Mononuclear cell (primary cell): ENCODE measurements around the gene LIMK2. TPM values are rescaled to one million over a fixed set of nuclear protein-coding genes. Genes with fewer than 3 reads are reported as not detected.
A peak's percentile ranks its signal among the peaks of the same experiment; 100 is the strongest.
"Not testable (repeated sequence)": the region's sequence is repeated elsewhere in the genome, so short reads cannot be mapped to it uniquely, and the experiment has no call there.

ENCODE experiments used
- H3K27me3 ChIP-seq: 2 replicates; pipeline ENCODE4 v1.6.0; 2011; ENCODE audit warnings: low read length, control low read depth; ENCODE audit not compliant: insufficient read depth
- H3K4me1 ChIP-seq: 2 replicates; pipeline ENCODE4 v1.5.1; 2011; ENCODE audit warnings: mild to moderate bottlenecking, low read length, control low read depth; ENCODE audit not compliant: insufficient read depth
- H3K4me3 ChIP-seq: 2 replicates; pipeline ENCODE4 v1.5.1; 2011; ENCODE audit warnings: mild to moderate bottlenecking, low read length, moderate library complexity
- H3K9me3 ChIP-seq: 2 replicates; pipeline ENCODE4 v1.5.1; 2011; ENCODE audit warnings: low read depth, mild to moderate bottlenecking, control low read depth, low read length
- total RNA-seq: library from RNA; depleted of rRNA; stranded (reverse); fragments of >200 nt; gene quantifications from one replicate; pipeline ENCODE4 v1.2.3, GENCODE V29; 2012

LIMK2 gene
- total RNA-seq, 1 donor = 19.7 TPM

DNA sequence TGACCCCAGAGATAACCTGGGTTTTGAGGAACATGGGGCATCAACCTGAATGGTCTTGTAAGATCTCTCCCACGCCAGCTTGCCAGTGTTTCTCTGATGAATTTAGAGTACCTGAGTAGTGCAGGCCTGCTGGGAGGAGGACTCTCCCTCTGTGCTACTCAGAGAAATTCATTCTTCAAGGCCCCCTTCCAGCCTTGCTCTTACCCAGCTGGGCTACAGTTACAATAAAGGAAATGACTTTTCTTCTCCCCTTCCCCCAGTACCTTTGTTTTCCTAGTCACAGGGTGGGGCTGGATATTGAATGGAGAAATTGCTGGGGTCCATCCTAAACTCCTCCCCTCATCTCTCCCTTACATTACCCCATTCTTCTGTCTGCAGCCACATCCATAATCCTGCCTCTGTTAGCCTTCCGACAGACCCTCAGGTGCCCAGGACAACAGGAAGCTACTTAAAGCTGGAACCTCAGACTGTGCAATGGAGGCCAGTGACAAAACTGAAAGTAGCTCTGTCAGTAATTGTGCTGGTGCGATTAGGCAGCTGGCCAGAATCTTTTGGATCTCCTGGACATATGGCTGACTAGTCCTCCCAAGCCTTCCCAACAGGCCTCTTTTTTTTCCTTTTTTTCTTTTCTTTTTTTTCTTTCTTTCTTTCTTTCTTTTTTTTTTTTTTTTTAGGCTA is 17.4 kb downstream of the LIMK2 start:
- Histone ChIP-seq H3K9me3 (no peaks in the 10 kb centered on the region), H3K4me3 (no peak overlapping the region), H3K27me3 (no peaks in the 10 kb centered on the region), H3K4me1 (peaks cover 71% of the 10 kb centered on the region)

DNA sequence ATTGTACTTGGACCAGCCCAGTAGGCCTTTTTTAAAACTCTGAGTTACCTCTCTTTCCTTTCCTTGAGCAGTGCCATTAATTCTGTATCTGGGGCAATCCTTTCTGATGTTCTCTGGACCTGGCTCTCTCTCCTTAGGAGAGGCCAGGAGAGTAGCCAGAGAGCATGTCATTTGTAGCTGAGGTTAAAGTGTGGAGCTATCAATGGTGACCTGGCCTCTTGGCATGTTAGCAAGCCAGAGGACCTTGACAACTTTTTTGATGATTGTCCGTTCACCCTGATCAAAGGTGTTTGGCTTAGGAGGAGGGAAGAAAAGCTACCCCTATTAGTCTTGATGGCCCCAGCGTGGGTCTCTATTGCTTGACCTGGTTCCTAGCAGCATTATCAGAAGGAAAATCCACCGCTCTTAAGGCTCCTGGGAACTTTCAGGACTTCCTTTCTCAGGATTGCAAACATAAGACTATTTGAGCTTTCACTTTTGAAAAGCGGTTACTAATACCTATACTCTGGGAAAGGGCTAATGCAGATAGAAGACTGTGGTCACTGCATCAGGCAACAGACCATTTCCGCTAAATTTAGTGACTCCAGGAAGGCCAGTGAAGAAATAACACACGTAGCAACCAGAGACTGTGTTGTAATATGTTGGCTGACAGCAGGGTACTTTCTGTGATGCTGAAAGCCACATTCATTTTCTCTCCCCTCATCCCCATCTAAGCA is 18.2 kb downstream of the LIMK2 start:
- H3K4me1 ChIP-seq = peaks cover 79% of the 10 kb centered on the region
- H3K27me3 ChIP-seq = no peaks in the 10 kb centered on the region
- no peak overlapping the region for H3K4me3 ChIP-seq
- no peaks in the 10 kb centered on the region for H3K9me3 ChIP-seq

DNA sequence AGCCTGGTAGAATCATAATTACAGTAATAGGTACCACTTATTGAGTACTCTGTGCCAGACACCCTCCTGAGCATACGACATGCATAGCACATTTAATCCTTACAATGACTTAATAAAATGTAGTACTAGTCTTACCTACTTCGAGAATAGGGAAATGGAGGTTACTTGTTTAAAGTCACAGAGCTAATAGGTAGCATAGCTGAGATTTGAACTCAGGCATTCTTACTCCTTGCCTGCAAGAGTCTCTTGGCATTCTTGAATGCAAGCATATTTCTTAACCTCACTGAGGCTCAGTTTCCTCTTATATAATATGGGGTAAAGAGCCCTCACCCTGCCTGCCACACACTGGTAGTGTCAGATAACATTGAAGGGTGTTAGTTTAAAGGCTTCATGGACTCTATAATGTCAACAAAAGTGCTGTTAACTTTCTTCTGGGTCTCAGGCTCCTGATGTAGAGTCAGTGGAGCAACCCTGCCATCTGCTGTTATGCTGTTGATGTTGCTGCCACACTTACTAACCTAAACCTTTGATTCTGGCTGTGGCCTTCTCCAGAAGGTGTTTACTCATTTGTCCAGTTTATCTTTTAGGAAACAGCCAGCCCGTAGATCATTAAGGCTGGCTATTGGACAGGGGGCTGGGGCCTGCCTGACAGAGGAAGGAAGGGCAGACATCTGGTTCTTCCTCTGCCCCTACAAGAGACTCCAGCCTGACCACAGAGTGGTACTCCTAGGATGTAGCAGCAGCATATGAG is 18.9 kb downstream of the LIMK2 start:
- Histone ChIP-seq H3K4me3 (no peak overlapping the region), H3K9me3 (no peaks in the 10 kb centered on the region), H3K4me1 (peaks cover 84% of the 10 kb centered on the region), H3K27me3 (no peaks in the 10 kb centered on the region)

DNA sequence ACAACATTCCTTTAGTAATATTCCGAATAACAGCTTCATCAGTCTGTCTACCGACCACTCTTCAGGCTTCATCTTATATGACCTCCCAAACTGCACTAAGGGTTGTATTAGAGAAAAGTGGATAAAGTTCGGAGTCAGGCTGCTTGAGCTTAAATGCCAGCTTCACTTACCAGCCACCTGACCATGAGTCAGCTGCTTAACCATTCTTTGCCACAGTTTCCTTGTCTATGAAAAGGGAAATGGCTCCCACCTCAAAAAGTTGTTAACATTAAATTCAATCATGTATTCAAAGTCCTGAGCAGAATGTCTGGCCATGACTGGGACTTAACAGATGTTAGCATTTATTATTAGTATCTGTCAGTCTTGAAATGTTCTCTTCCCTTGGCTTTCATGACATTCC is 20.9 kb downstream of the LIMK2 start:
- no peaks in the 10 kb centered on the region for H3K9me3 ChIP-seq
- peaks cover 85% of the 10 kb centered on the region for H3K4me1 ChIP-seq
- H3K27me3 ChIP-seq = no peaks in the 10 kb centered on the region
- H3K4me3 ChIP-seq = no peak overlapping the region

DNA sequence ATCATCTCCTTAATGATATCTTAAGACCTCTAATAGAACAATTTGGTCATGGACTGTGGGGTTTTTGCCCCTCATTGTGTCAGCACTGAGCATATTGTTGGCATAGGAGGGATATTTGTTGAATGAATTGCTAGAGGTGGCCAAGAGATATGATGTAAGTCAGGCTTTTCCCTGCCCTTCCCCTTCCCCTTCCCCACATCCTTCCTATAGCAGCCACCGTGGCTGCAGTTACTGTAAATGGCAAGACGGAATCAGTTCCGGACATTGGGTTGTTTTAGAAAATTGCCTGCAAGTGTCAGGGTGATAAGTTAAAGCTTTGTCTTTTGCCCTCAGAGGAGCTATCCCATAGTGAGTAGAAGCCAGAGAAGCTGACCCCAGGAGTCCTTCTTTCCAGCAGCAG is 23.0 kb downstream of the LIMK2 start:
- Histone ChIP-seq H3K9me3 (no peaks in the 10 kb centered on the region), H3K4me3 (peak overlapping the region; percentile 28), H3K27me3 (no peaks in the 10 kb centered on the region), H3K4me1 (peaks cover 64% of the 10 kb centered on the region)

DNA sequence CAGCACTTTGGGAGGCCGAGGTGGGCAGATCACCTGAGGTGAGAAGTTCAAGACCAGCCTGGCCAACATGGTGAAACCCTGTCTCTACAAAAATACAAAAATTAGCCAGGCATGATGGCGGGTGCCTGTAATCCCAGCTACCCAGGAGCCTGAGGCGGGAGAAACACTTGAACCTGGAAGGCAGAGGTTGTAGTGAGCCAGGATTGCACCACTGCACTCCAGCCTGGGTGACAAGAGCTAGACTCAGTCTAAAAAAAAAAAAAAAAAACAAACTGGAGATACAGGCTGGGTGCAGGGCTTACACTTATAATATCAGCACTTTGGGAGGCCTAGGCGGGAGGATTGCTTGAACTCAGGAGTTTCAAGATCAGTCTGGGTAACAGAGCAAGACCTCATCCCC is 23.9 kb downstream of the LIMK2 start:
- peaks cover 55% of the 10 kb centered on the region for H3K4me1 ChIP-seq
- H3K27me3 ChIP-seq, H3K9me3 ChIP-seq, H3K4me3 ChIP-seq: not testable (repeated sequence)

DNA sequence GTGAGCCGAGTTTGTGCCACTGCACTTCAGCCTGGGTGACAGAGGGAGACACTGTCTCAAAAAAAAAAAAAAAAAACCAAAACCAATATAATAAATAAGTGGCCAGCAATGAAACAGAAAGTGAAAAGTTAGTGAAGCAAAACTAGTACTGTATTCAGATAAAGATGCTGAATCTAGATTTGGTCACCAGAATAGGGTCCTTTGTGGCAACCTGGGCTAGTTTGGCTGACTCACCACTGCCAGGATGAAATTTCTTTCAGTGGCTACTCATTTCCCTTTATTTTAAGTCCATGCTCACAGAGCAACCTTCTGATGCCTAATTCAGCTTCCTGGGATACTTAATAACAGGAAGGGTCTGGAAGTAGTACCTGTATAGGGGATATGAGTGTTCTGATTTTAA is 26.0 kb downstream of the LIMK2 start:
- Histone ChIP-seq H3K4me3 (no peak overlapping the region), H3K9me3 (no peaks in the 10 kb centered on the region), H3K4me1 (peaks cover 34% of the 10 kb centered on the region), H3K27me3 (no peaks in the 10 kb centered on the region)

DNA sequence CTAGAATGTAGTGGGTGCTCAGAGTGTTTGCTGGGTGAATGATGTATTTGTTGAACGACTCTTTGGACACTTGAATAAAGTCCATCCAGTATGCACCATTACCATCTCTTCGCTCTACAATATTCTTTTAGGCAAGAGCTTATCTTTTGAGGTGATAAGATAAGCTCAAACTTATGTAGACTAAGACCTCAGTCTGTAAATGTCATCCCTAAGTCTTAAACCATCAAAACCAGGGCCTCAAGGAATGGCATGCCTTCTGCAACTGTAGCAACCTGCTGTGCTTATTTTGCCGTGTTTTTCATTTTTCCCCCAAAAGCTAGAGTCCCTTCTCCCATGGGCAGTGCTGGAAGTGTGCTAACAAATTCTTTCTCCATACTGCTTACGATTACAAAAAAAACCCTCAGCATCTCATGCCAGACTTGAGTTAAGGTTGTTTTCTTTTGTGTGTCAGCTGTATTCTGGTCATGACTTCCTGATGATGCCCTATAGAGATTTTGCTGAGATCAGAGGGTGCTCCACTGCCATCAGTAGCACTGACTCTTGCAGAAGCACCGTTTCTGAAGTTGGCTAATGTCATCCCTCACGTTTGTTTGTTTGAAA is 27.8 kb downstream of the LIMK2 start:
- H3K4me1 ChIP-seq = peaks cover 16% of the 10 kb centered on the region
- H3K27me3 ChIP-seq = no peaks in the 10 kb centered on the region
- no peaks in the 10 kb centered on the region for H3K9me3 ChIP-seq
- H3K4me3 ChIP-seq = no peak overlapping the region

DNA sequence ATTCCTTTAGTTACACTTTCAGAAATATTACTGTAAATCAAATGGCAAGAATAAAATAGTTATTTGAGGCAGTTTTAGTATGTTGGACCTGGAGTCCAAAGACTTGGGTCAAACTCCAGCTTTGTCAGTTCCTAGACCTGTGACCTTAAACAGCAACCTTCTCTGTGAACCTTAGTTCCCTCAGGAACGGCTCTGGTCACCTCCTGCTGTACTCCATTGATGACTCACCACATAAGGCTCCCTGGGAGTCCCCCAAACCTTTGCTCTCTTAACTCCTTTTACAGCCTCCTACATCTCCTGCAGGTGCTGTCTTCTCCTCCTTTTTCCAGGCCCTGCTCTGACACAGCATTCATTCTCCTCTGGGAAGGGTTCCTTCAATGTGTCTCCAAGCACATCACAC is 29.1 kb downstream of the LIMK2 start:
- Histone ChIP-seq H3K4me1 (peaks cover 6% of the 10 kb centered on the region), H3K9me3 (no peaks in the 10 kb centered on the region), H3K27me3 (no peaks in the 10 kb centered on the region)

DNA sequence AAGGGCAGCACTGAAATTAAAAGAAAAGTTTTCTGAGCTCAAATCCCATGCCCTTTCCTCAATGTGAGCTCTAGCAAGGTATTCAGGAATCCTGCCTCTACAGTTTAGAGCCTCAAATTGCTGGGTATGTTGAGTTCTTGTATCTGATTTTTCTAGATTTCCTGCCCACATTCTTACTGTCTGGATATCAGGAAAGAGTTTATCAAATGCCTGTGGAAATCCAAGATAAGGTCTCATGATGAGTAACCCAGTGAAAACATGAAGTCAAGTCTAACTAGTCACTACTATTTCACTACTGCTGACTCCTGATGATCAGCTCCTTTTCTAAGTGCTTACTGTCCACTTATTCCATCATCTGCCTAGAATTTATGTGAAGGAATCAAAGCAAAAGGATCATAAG is 29.8 kb downstream of the LIMK2 start:
- no peak overlapping the region for H3K4me3 ChIP-seq
- H3K9me3 ChIP-seq = no peaks in the 10 kb centered on the region
- no peaks in the 10 kb centered on the region for H3K27me3 ChIP-seq
- peaks cover 6% of the 10 kb centered on the region for H3K4me1 ChIP-seq

More for the DNA sequence above, 29.1 kb downstream of the LIMK2 start:
- H3K4me3 ChIP-seq = no peak overlapping the region

DNA sequence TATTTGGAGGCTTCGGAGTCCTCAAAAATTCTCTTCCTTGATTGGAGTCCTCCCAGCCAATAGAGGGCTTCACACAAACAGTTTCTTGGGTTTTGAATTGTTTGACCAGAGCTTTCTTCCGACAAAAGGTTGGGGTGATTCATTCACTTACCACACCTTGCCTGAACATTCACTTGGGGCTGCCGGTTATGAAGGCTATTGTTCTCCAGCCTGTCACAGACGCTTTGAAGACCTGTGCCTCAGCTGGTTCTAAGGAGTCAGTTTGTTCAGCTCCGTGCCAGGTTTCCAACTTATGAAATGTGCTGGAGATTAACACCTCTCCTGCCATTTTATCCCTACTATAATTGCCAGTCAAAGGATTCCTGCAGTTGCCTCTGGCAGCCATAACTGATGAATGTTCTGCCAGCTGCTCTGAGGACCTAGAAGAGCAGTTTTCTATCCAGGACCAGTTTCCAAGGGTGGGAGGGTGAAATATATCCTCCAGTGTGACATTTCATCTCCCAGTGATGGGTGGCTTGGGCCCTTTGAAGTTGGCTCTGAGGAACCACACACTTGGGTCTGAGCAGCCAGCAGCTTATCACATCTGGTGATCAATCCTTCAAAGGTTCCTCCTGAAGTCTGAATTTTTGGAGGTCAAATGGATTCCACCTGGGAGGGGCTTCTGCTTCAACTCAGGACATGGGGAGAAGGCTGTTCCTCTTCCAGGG is 31.4 kb downstream of the LIMK2 start:
- H3K4me1 ChIP-seq = peaks cover 14% of the 10 kb centered on the region
- no peaks in the 10 kb centered on the region for H3K9me3 ChIP-seq
- no peaks in the 10 kb centered on the region for H3K27me3 ChIP-seq
- H3K4me3 ChIP-seq = no peak overlapping the region

DNA sequence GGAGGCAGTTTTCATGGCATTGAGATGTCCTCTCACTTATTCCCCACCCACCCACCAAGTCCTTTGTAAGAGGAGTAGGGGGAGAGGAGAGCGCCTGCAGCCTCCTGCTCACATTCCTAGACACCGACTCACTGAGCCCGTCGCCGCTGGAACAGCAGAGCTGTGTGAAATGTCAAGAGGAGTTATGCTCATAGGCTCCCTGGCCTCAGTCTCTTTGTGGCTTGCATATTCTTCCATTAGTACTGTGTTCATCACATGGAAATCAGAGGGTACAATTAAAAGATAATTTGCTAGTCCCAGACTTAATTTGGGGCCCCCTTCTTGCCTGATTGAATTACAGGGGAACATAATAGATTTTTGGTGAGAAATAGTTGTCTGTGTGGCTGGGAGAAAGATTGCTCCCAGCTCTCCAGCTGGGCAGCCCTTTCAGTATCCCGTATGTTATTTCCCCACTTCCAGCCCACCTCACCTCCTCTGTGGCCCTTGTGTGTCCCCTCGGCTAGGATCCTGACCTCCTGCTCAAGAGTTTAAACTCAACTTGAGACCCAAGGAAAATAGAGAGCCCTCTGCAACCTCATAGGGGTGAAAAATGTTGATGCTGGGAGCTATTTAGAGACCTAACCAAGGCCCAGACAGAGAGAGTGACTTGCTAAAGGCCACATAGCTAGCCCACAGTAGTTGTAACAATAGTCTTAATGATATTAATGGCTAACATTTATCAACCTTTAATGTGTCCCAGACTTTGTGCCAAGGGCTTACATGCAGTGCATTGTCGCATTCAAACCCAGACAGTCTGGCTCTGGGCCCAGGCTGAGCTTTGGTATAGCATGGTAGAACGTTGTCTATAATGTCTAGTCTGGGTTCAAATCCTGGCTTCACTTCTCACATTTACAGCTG is 32.2 kb downstream of the LIMK2 start:
- Histone ChIP-seq H3K9me3 (no peaks in the 10 kb centered on the region), H3K27me3 (no peaks in the 10 kb centered on the region), H3K4me1 (peaks cover 15% of the 10 kb centered on the region), H3K4me3 (no peak overlapping the region)

DNA sequence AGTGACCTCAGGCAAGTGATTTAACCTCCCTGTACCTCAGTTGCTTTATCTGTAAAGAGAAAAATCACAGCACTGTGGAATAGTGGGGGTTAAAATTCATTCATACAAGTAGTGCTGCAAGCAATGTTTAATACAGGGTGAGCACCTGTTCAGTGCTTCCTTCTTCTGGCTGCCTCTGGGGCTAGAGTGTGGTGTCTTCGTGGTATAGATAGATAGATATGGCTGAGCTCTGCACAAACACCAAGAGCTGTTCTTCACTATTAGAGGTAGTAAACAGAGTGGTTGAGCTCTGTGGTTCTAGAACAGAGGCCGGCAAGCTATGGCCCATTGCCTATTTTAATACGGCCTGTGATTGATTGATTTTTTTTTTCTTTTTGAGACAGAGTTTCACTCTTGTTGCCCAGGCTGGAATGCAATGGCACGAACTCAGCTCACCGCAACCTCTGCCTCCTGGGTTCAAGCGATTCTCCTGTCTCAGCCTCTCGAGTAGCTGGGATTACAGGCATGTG is 32.9 kb downstream of the LIMK2 start:
- no peaks in the 10 kb centered on the region for H3K9me3 ChIP-seq
- no peak overlapping the region for H3K4me3 ChIP-seq
- H3K27me3 ChIP-seq = no peaks in the 10 kb centered on the region
- peaks cover 15% of the 10 kb centered on the region for H3K4me1 ChIP-seq

DNA sequence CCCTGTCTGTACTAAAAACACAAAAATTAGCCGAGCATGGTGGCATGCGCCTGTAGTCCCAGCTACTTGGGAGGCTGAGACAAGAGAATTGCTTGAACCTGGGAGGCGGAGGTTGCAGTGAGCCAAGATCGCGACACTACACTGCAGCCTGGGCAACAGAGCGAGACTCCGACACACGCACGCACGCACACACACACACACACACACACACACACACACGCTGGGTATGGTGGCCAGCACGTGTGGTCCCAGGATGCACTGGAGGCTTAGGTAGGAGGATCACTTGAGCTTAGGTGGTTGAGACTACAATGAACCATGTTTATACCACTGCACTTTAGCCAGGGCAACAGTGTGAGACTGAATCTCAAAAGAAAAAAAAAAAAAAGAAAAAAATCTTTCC is 33.9 kb downstream of the LIMK2 start:
- not testable (repeated sequence) for H3K4me3 ChIP-seq, H3K9me3 ChIP-seq, H3K27me3 ChIP-seq
- H3K4me1 ChIP-seq = peaks cover 15% of the 10 kb centered on the region
